Calu3 (cell line): ENCODE results near the gene ZNF783. TPM values are rescaled to one million over a fixed set of nuclear protein-coding genes. Genes with fewer than 3 reads are reported as not detected.
A peak's percentile ranks its signal among the peaks of the same experiment; 100 is the strongest.

Experiments
- BruUV-seq: library from RNA; stranded (reverse); fragments of 400-500 nt; replicated peaks from 2 replicates; lab custom pipeline; 2021; lab: Mats Ljungman, UMichigan
- CTCF ChIA-PET: fragments of 300-600 bp; sonication (Branson Sonifier 250); formaldehyde crosslinking; loops from one replicate; lab custom pipeline; 2022; ENCODE audit warnings: antibody characterized with exemption; lab: Charles Lee
- DNase-seq: peaks from one replicate; pipeline ENCODE4 v3.0.0; 2022
- H3K27ac Mint-ChIP-seq: one replicate; pipeline ENCODE4 v1.8.0; 2022; ENCODE audit warnings: mixed read lengths; ENCODE audit not compliant: unreplicated experiment
- H3K27me3 Mint-ChIP-seq: one replicate; pipeline ENCODE4 v1.8.0; 2022; ENCODE audit warnings: mixed read lengths; ENCODE audit not compliant: unreplicated experiment
- H3K36me3 Mint-ChIP-seq: one replicate; pipeline ENCODE4 v1.8.0; 2022; ENCODE audit warnings: mild to moderate bottlenecking, moderate library complexity, mixed read lengths; ENCODE audit not compliant: insufficient read depth, unreplicated experiment
- H3K4me1 Mint-ChIP-seq: one replicate; pipeline ENCODE4 v1.8.0; 2022; ENCODE audit warnings: mild to moderate bottlenecking, low read depth, mixed read lengths; ENCODE audit not compliant: unreplicated experiment
- H3K4me3 Mint-ChIP-seq: one replicate; pipeline ENCODE4 v1.8.0; 2022; ENCODE audit warnings: mild to moderate bottlenecking, low read depth, moderate library complexity, mixed read lengths; ENCODE audit not compliant: unreplicated experiment
- H3K9me3 Mint-ChIP-seq: one replicate; pipeline ENCODE4 v1.8.0; 2022; ENCODE audit warnings: low read depth, mixed read lengths; ENCODE audit not compliant: unreplicated experiment
- CTCF ChIP-seq: fragments of 200-600 bp; IDR thresholded peaks from one replicate; pipeline ENCODE4 v1.8.0; 2022; ENCODE audit warnings: antibody characterized with exemption; ENCODE audit not compliant: unreplicated experiment
- intact Hi-C: fragments of 100-400 bp; cut with micrococcal nuclease; formaldehyde crosslinking; loops from one replicate; pipeline ENCODE4 v1.10.0; 2022; ENCODE audit not compliant: unreplicated experiment
- total RNA-seq: library from RNA; stranded (reverse); gene quantifications from 2 replicates; pipeline ENCODE4 v1.2.3, GENCODE V29; 2022

The ZNF783 gene
- total RNA-seq, 1 experiment from 2014 or later = 17.8 TPM

- Mint-ChIP-seq H3K4me3 (no peak overlapping the region), H3K9me3 (no peaks in the 10 kb centered on the region), H3K27me3 (peaks cover 86% of the 10 kb centered on the region), H3K36me3 (peaks cover 5% of the 10 kb centered on the region), H3K4me1 (no peaks in the 10 kb centered on the region), H3K27ac (no peak overlapping the region)
- CTCF ChIA-PET = no interaction called here
- no peak for DNase-seq
- peak; percentile 32 for TF ChIP-seq CTCF
- BruUV-seq = no TSS peak
- intact Hi-C loops = no loop called here
These were observed 72.2 kb downstream of the ZNF783 start for GRCh38 chr7:149334219-149334618.

Other genes starting within 250 kb of the ZNF783 start
- gene PDIA4, start 233.7 kb upstream of the ZNF783 start, total RNA-seq = 332 and 351 TPM in 2 replicates
- gene ZNF786, start 171.5 kb upstream of the ZNF783 start, total RNA-seq = 9.8 and 10.9 TPM in 2 replicates
- gene ZNF425, start 135.9 kb upstream of the ZNF783 start, total RNA-seq = 1.0 and 1.5 TPM in 2 replicates
- 14.6 and 17.0 TPM in 2 replicates for gene ZNF398, start 114.7 kb upstream of the ZNF783 start, total RNA-seq
- gene ZNF282, start 66.7 kb upstream of the ZNF783 start, total RNA-seq = 40.3 and 45.2 TPM in 2 replicates
- 17.2 and 18.5 TPM in 2 replicates for gene ZNF212, start 22.5 kb upstream of the ZNF783 start, total RNA-seq
- gene ZNF777, start 198.9 kb downstream of the ZNF783 start, total RNA-seq = 12.3 and 14.9 TPM in 2 replicates
- 17.5 and 18.5 TPM in 2 replicates for gene ZNF746, start 235.6 kb downstream of the ZNF783 start, total RNA-seq